GM10248 (cell line): ENCODE data around the gene PRR7.
A peak's percentile ranks its signal among the peaks of the same experiment; 100 is the strongest.

Source experiments
- CTCF ChIA-PET: fragments of 300-600 bp; sonication (Branson Sonifier 250); formaldehyde crosslinking; extraction: SDS; loops from one replicate; lab custom pipeline; 2021; ENCODE audit warnings: antibody characterized with exemption; lab: Yijun Ruan, JAX
- POLR2A ChIA-PET: fragments of 350-650 bp; sonication (Branson Sonifier 250); formaldehyde crosslinking; extraction: SDS; loops from one replicate; lab custom pipeline; 2020; ENCODE audit warnings: antibody characterized with exemption; lab: Yijun Ruan, JAX
- DNase-seq: peaks from one replicate; pipeline ENCODE4 v3.0.0; 2012; ENCODE audit errors: extremely low spot score
- CTCF ChIP-seq: IDR thresholded peaks from 2 replicates; pipeline ENCODE4 v1.5.1; 2012; ENCODE audit warnings: mild to moderate bottlenecking, low read depth; ENCODE audit errors: extremely low read depth, missing control alignments, control extremely low read depth

The PRR7 gene

GRCh38 chr5:177499842-177500241, 53.2 kb downstream of the PRR7 start:
- TF ChIP-seq CTCF: no peak
- ChIA-PET POLR2A (no interaction called here), CTCF (interaction anchor here (1.0 to 12.3 kb wide), 9 partner anchors 10 to 110 kb away, joined by 3 to 115 read pairs (median 11); partner anchors contain the start of genes DOK3 and F12)
- no peak for DNase-seq

- POLR2A ChIA-PET: interaction anchor here (1.1 kb wide), 1 partner anchor 112 kb away, joined by 3 read pairs; no protein-coding TSS in a partner anchor
- peak; percentile 87 for TF ChIP-seq CTCF
- peak; percentile 73 for DNase-seq
- CTCF ChIA-PET: interaction anchor here (0.6 to 12.3 kb wide), 40 partner anchors 8 to 387 kb away, joined by 3 to 115 read pairs (median 5); partner anchors contain the start of genes DDX41, DOK3, F12 and LMAN2
These were observed 54.3 kb downstream of the PRR7 start for GRCh38 chr5:177500685-177501522.

GRCh38 chr5:177501874-177502678, 55.5 kb downstream of the PRR7 start:
- DNase-seq: peak; percentile 66
- no peak for TF ChIP-seq CTCF
- CTCF ChIA-PET: interaction anchor here (0.7 to 12.3 kb wide), 39 partner anchors 7 to 390 kb away, joined by 3 to 115 read pairs (median 5); partner anchors contain the start of genes DDX41, DOK3, F12 and LMAN2
- POLR2A ChIA-PET: interaction anchor here (1.1 kb wide), 1 partner anchor 113 kb away, joined by 3 read pairs; no protein-coding TSS in a partner anchor

GRCh38 chr5:177502886-177503285, 56.3 kb downstream of the PRR7 start:
- ChIA-PET POLR2A (no interaction called here), CTCF (interaction anchor here (1.1 to 12.3 kb wide), 11 partner anchors 10 to 391 kb away, joined by 3 to 115 read pairs (median 10); partner anchors contain the start of gene DDX41)

GRCh38 chr5:177503351-177504085, 56.9 kb downstream of the PRR7 start:
- ChIA-PET CTCF (interaction anchor here (2.7 to 12.3 kb wide), 4 partner anchors 13 to 114 kb away, joined by 22 to 115 read pairs (median 66); partner anchors contain the start of gene DDX41), POLR2A (no interaction called here)
- DNase-seq: no peak
- no peak for TF ChIP-seq CTCF

More at GRCh38 chr5:177502886-177503285, 56.3 kb downstream of the PRR7 start:
- TF ChIP-seq CTCF: no peak
- DNase-seq: no peak
